ENCODE data around the gene TRPC4AP.
A peak's percentile ranks its signal among the peaks of the same experiment; 100 is the strongest.
"Not testable (repeated sequence)": the region's sequence is repeated elsewhere in the genome, so short reads cannot be mapped to it uniquely, and the experiment has no call there.

Gene TRPC4AP

GRCh38 chr20:35104685-35105295, 12.2 kb upstream of the TRPC4AP start:
- DNase-seq, result no peak

- DNase-seq, result no peak
These were observed 9.0 kb upstream of the TRPC4AP start for GRCh38 chr20:35101620-35102019.

GRCh38 chr20:35093267-35093884, 769 bp upstream of the TRPC4AP start:
- no peak for DNase-seq

- DNase-seq, result peak; percentile 13
These were observed 637 bp downstream of the TRPC4AP start for GRCh38 chr20:35091816-35092523.

GRCh38 chr20:35088231-35089145, 4.1 kb downstream of the TRPC4AP start:
- DNase-seq, result peak; percentile 6

GRCh38 chr20:35087791-35088190, 4.8 kb downstream of the TRPC4AP start:
- DNase-seq, result no peak

- DNase-seq, result no peak
These were observed 5.3 kb downstream of the TRPC4AP start for GRCh38 chr20:35087355-35087754.

GRCh38 chr20:35085477-35086225, 7.0 kb downstream of the TRPC4AP start:
- DNase-seq, result no peak

- DNase-seq, result no peak
These were observed 7.6 kb downstream of the TRPC4AP start for GRCh38 chr20:35084998-35085397.

GRCh38 chr20:35080348-35080642, 12.3 kb downstream of the TRPC4AP start:
- DNase-seq, result not testable (repeated sequence)

GRCh38 chr20:35079472-35080347, 12.9 kb downstream of the TRPC4AP start:
- DNase-seq, result no peak

GRCh38 chr20:35077872-35078271, 14.7 kb downstream of the TRPC4AP start:
- DNase-seq, result no peak

GRCh38 chr20:35077341-35077740, 15.3 kb downstream of the TRPC4AP start:
- DNase-seq, result no peak

GRCh38 chr20:35071436-35072153, 21.0 kb downstream of the TRPC4AP start:
- not testable (repeated sequence) for DNase-seq

GRCh38 chr20:35066194-35066593, 26.4 kb downstream of the TRPC4AP start:
- DNase-seq, result no peak

GRCh38 chr20:35065181-35065580, 27.4 kb downstream of the TRPC4AP start:
- DNase-seq, result no peak

- no peak for DNase-seq
These were observed 29.4 kb downstream of the TRPC4AP start for GRCh38 chr20:35063168-35063567.

GRCh38 chr20:35062478-35062877, 30.1 kb downstream of the TRPC4AP start:
- no peak for DNase-seq

GRCh38 chr20:35060168-35060567, 32.4 kb downstream of the TRPC4AP start:
- DNase-seq, result no peak

GRCh38 chr20:35059612-35060011, 33.0 kb downstream of the TRPC4AP start:
- no peak for DNase-seq

- DNase-seq, result no peak
These were observed 33.5 kb downstream of the TRPC4AP start for GRCh38 chr20:35059110-35059509.
